Measurements from ENCODE around the gene BAZ1A. TPM values are rescaled to one million over a fixed set of nuclear protein-coding genes. Genes with fewer than 3 reads are reported as not detected.

Gene BAZ1A
- total and polyA plus RNA-seq, 9 of the 15 experiments (the other 6 are each of a cell fraction or from before 2014, with no cell fraction given), result 22.0 to 71.2 (median 39.1) TPM

DNA sequence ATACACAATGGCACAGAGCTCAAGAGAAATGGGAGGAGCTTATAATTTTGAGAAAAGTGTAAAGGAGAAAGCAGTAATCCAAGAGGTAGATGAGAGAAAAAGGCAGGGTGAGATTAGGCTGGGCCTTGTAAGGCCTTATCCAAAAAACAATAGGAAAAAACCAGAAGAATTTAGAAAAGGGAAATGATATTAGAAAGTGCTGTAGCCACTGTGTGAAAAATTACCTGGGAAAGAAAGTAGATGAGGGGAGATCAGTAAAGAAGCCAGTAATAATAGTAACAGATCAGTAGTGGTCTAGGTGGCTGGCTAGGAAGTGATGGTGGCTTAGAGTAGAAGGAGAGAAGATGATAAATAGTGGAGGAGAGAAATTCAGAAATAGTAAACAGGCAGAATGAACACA is 94.5 kb downstream of the BAZ1A start:
- Histone ChIP-seq H3K27me3 (ENCODE audit: control insufficient read depth in 2 of 2, insufficient read depth in 2 of 2, low read length in 2 of 2) (no peaks in the 10 kb centered on the region), H3K27ac (ENCODE audit: extremely low read depth, low read depth, low read length) (no peak overlapping the region), H3K4me1 (replicated peaks in 1 of 2; ENCODE audit: control insufficient read depth in 2 of 2, insufficient read depth in 2 of 2, low read length in 2 of 2) (no peaks in the 10 kb centered on the region; a peak in 1 of 5 replicates), H3K4me3 (no peak overlapping the region), H3K36me3 (ENCODE audit: control insufficient read depth, insufficient read depth, low read length) (peaks cover 76% of the 10 kb centered on the region; the same call in 2 of the 3 replicates), H3K4me2 (ENCODE audit: insufficient read depth, low read length) (no peak overlapping the region), H4K20me1 (replicated peaks; ENCODE audit: control insufficient read depth, insufficient read depth, low read length) (no peaks in the 10 kb centered on the region), H3K9ac (ENCODE audit: insufficient read depth in 1 of 2, low read depth in 2 of 2, low read length in 2 of 2) (no peak overlapping the region), H3K79me2 (ENCODE audit: control insufficient read depth, insufficient read depth, low read length) (no peaks in the 10 kb centered on the region), H3K9me3 (replicated peaks; ENCODE audit: control insufficient read depth, insufficient read depth, low read depth, low read length) (no peaks in the 10 kb centered on the region), H3K9me1 (ENCODE audit: control insufficient read depth, insufficient read depth, low read length) (no peaks in the 10 kb centered on the region), H2AFZ (ENCODE audit: low read depth, low read length) (no peak overlapping the region)
- POLR2A ChIA-PET, result interaction anchor here (0.9 kb wide), 1 partner anchor 77 kb away, joined by 4 read pairs; no protein-coding TSS in a partner anchor
- ATAC-seq, result no peak
- TF ChIP-seq HDAC6 (IDR thresholded peaks at IDR 0.05; ENCODE audit: low read depth, low read length) (no peak), PTRF (tag; IDR thresholded peaks at IDR 0.05) (no peak), CREB1 (IDR thresholded peaks at IDR 0.05) (no peak), CREB1 (CRISPR knock-in tag; IDR thresholded peaks at IDR 0.05) (no peak), ZNF282 (CRISPR knock-in tag; IDR thresholded peaks at IDR 0.05) (no peak), MBD2 (IDR thresholded peaks at IDR 0.05; ENCODE audit: borderline replicate concordance, low read depth) (no peak), HDAC3 (IDR thresholded peaks at IDR 0.05; ENCODE audit: borderline replicate concordance, partially characterized antibody) (no peak), HNRNPUL1 (IDR thresholded peaks at IDR 0.05; ENCODE audit: low read length) (no peak), ZNF224 (CRISPR knock-in tag; IDR thresholded peaks at IDR 0.05) (no peak), PHB (CRISPR knock-in tag; IDR thresholded peaks at IDR 0.05) (no peak), HDAC2 (IDR thresholded peaks at IDR 0.05) (no peak), CC2D1A (IDR thresholded peaks at IDR 0.05) (no peak), FOS (IDR thresholded peaks at IDR 0.05; ENCODE audit: extremely low read depth, insufficient read length) (no peak), RCOR1 (IDR thresholded peaks at IDR 0.05; ENCODE audit: borderline replicate concordance in 1 of 2, low read depth in 2 of 2, low read length in 2 of 2) (no peak), HNRNPH1 (optimal IDR thresholded peaks at IDR 0.05; ENCODE audit: low read depth, low read length) (no peak), ZSCAN32 (CRISPR knock-in tag; IDR thresholded peaks at IDR 0.05) (no peak), HDAC1 (IDR thresholded peaks at IDR 0.05) (no peak), POLR2A (conservative IDR thresholded peaks at IDR 0.05) (no peak)
- no peak for FAIRE-seq
- CTCF ChIA-PET (ENCODE audit: low intra/inter-chr PET ratio), result no interaction called here
- no TSS peak for BruUV-seq (replicated peaks)
- intact Hi-C loops (cut with micrococcal nuclease), result no loop called here
- in situ Hi-C loops (cut with MboI), result no loop called here
- DNase-seq (ENCODE audit: extremely low read depth in 1 of 4, low spot score in 3 of 4), result no peak
